LHCN-M2 (cell line): Measurements from ENCODE around the gene OR52K1. TPM values are rescaled to one million over a fixed set of nuclear protein-coding genes. Genes with fewer than 3 reads are reported as not detected.
"Not testable (repeated sequence)": the region's sequence is repeated elsewhere in the genome, so short reads cannot be mapped to it uniquely, and the experiment has no call there.

Source experiments
- DNase-seq: peaks from one replicate; pipeline ENCODE4 v3.0.0-alpha.2; 2012; ENCODE audit warnings: low read depth
- total RNA-seq: library from RNA; depleted of rRNA; stranded (reverse); fragments of >200 nt; gene quantifications from 2 replicates; pipeline ENCODE4 v1.2.3, GENCODE V29; 2014; rRNA removed

The OR52K1 gene
- total RNA-seq, 1 experiment from 2014 or later: not detected

GRCh38 chr11:4491405-4491804, 9.0 kb downstream of the OR52K1 start:
- not testable (repeated sequence) for DNase-seq

- DNase-seq: peak; percentile 44
Observed at GRCh38 chr11:4491878-4492606, 9.6 kb downstream of the OR52K1 start.

- DNase-seq: no peak
Observed at GRCh38 chr11:4493480-4493818, 11.0 kb downstream of the OR52K1 start.

GRCh38 chr11:4495487-4495886, 13.0 kb downstream of the OR52K1 start:
- DNase-seq: peak; percentile 5

- no peak for DNase-seq
Observed at GRCh38 chr11:4495986-4496385, 13.5 kb downstream of the OR52K1 start.

- DNase-seq: no peak
Observed at GRCh38 chr11:4496557-4497248, 14.3 kb downstream of the OR52K1 start.

- DNase-seq: no peak
Observed at GRCh38 chr11:4508886-4509285, 26.4 kb downstream of the OR52K1 start.

GRCh38 chr11:4511282-4512245, 29.1 kb downstream of the OR52K1 start:
- DNase-seq: no peak

- no peak for DNase-seq
Observed at GRCh38 chr11:4514196-4514595, 31.8 kb downstream of the OR52K1 start.

GRCh38 chr11:4522339-4522738, 39.9 kb downstream of the OR52K1 start:
- no peak for DNase-seq

GRCh38 chr11:4522752-4523151, 40.3 kb downstream of the OR52K1 start:
- no peak for DNase-seq

GRCh38 chr11:4523666-4524065, 41.2 kb downstream of the OR52K1 start:
- DNase-seq: peak; percentile 3

- DNase-seq: no peak
Observed at GRCh38 chr11:4527926-4528325, 45.5 kb downstream of the OR52K1 start.

GRCh38 chr11:4531686-4532085, 49.2 kb downstream of the OR52K1 start:
- not testable (repeated sequence) for DNase-seq

- peak; percentile 27 for DNase-seq
Observed at GRCh38 chr11:4539603-4540219, 57.3 kb downstream of the OR52K1 start.

GRCh38 chr11:4541071-4541470, 58.6 kb downstream of the OR52K1 start:
- DNase-seq: no peak

Other genes with a start within 250 kb of the OR52K1 start
- gene OR52B4, start 114.3 kb upstream of the OR52K1 start, total RNA-seq: not detected in 2 replicates
- 11.4 and 15.0 TPM in 2 replicates for gene TRIM21, start 88.9 kb upstream of the OR52K1 start, total RNA-seq
- gene OR52K2, start 33.4 kb upstream of the OR52K1 start, total RNA-seq: not detected in 2 replicates
- not detected in 2 replicates for gene OR52M1, start 62.5 kb downstream of the OR52K1 start, total RNA-seq
- gene OR52I2, start 99.1 kb downstream of the OR52K1 start, total RNA-seq: not detected in 2 replicates
- gene OR52I1, start 111.4 kb downstream of the OR52K1 start, total RNA-seq: not detected in 2 replicates
- 13.7 and 19.3 TPM in 2 replicates for gene TRIM68, start 125.6 kb downstream of the OR52K1 start, total RNA-seq
- not detected in 2 replicates for gene OR51D1, start 154.8 kb downstream of the OR52K1 start, total RNA-seq
- not detected in 2 replicates for gene OR51E1, start 161.3 kb downstream of the OR52K1 start, total RNA-seq
- not detected in 2 replicates for gene OR51E2, start 215.2 kb downstream of the OR52K1 start, total RNA-seq
- not detected in 2 replicates for gene MMP26, start 222.1 kb downstream of the OR52K1 start, total RNA-seq